Gastroesophageal sphincter (tissue), 3 donors: ENCODE data around the gene OR10A5.

Source experiments
- POLR2A ChIP-seq, 2 donors: fragments of 450-650 bp; IDR thresholded peaks; one replicate each; pipeline ENCODE4 v1.6.1; 2017; ENCODE audit warnings: antibody characterized with exemption in 2 of 2, mild to moderate bottlenecking in 2 of 2, moderate library complexity in 1 of 2
- TF ChIP-seq, protein P1 (sequence below), 4 experiments: fragments of 200-600 bp in 2 of 4; fragments of 450-650 bp in 2 of 4; sonication (generic) in 1 of 4; IDR thresholded peaks; one replicate each; pipeline ENCODE4 v1.5.1; 2017 to 2019; ENCODE audit warnings: antibody characterized with exemption in 4 of 4, mild to moderate bottlenecking in 2 of 4, moderate library complexity in 2 of 4

DNA sequence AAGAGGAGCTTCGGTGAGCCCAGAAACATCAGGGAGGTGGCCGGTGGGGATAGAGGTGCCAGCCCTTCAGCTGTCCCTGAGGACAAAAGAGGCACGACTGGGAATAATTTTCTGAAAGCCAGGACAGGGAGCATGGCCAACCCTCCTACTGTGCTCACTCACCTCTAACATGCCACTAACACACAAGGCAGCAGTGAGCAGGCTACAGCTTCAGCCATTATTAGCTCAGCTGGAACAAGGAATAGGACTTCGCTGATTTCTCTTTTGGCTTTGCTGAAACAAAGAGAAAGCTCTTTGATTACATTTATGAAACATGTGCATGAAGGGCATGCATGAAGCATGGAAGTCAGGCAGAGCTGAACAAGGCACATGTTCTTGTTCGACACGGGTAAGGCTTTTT is 12.1 kb upstream of the OR10A5 start:
- TF ChIP-seq, protein P1, sequence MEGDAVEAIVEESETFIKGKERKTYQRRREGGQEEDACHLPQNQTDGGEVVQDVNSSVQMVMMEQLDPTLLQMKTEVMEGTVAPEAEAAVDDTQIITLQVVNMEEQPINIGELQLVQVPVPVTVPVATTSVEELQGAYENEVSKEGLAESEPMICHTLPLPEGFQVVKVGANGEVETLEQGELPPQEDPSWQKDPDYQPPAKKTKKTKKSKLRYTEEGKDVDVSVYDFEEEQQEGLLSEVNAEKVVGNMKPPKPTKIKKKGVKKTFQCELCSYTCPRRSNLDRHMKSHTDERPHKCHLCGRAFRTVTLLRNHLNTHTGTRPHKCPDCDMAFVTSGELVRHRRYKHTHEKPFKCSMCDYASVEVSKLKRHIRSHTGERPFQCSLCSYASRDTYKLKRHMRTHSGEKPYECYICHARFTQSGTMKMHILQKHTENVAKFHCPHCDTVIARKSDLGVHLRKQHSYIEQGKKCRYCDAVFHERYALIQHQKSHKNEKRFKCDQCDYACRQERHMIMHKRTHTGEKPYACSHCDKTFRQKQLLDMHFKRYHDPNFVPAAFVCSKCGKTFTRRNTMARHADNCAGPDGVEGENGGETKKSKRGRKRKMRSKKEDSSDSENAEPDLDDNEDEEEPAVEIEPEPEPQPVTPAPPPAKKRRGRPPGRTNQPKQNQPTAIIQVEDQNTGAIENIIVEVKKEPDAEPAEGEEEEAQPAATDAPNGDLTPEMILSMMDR (IDR thresholded peaks at IDR 0.05), result no peak
- TF ChIP-seq POLR2A (IDR thresholded peaks at IDR 0.05), result no peak
